Measurements from ENCODE around the gene SPATA46. TPM values are rescaled to one million over a fixed set of nuclear protein-coding genes. Genes with fewer than 3 reads are reported as not detected.

The SPATA46 gene
- total and polyA plus RNA-seq, 8 donors, result not detected

DNA sequence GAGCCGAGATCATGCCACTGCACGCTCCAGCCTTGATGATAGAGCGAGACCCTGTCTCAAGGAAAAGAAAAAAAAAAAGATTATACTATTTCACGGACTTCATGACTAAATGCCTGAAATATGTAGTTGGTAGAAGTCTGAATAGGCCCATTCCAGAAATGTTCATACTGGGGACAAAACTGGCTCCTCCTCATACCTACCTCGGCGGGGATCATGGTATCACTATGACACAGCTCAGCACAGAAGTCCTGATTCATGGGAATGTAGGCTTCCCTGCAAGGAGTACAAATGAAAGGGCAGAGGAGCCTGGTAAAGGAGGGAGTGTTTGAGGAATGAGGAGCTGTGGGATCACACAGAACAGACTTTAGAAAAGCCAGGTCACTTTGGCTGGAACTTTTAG, 5.0 kb downstream of the SPATA46 start:
- peaks cover 6 to 37% (median 25%) of the 10 kb centered on the region in 4 donors for H3K36me3 ChIP-seq
- no peak for DNase-seq
- peaks cover 0 to 12% (median 8%) of the 10 kb centered on the region in 4 donors for H3K4me1 ChIP-seq
- no peaks in the 10 kb centered on the region for H3K9me3 ChIP-seq
- intact Hi-C loops (cut with DNase I; ENCODE audit: low total_unique reads), result no loop called here
- no peaks in the 10 kb centered on the region for H3K27me3 ChIP-seq
- no peak overlapping the region for H3K4me3 ChIP-seq
- WGBS, 5 donors, result 86 to 92% (median 90%) methylated on average over 6 of the region's 6 CpGs
- TF ChIP-seq POLR2AphosphoS5 (IDR thresholded peaks at IDR 0.05) (no peak), POLR2A (IDR thresholded peaks at IDR 0.05) (no peak), EP300 (IDR thresholded peaks at IDR 0.05) (no peak)
- no peak overlapping the region for H3K27ac ChIP-seq

DNA sequence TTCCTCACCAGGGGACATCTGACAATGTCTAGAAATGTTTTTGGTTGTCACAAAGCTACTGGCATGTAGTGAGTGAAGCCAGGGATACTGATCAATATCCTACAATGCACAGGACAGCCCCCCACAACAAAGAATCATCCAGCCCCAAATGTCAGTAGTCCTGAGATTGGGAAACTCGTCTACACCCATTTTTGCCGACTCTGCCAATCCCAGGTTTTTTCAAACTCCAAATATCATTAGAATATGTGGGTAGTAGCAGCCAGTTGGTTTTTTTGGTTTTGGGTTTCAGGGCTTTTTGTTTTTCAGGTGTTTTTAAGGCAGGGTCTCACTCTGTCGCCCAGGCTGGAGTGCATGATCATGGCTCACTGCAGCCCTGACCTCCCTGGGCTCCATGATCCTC, 5.9 kb downstream of the SPATA46 start:
- Histone ChIP-seq H3K36me3 (peaks cover 6 to 37% (median 29%) of the 10 kb centered on the region in 4 donors), H3K27ac (no peak overlapping the region), H3K9me3 (no peaks in the 10 kb centered on the region), H3K4me1 (peaks cover 0 to 12% (median 8%) of the 10 kb centered on the region in 4 donors), H3K27me3 (no peaks in the 10 kb centered on the region), H3K4me3 (no peak overlapping the region)
- no peak for TF ChIP-seq EP300 (IDR thresholded peaks at IDR 0.05)
- no peak for TF ChIP-seq POLR2A (IDR thresholded peaks at IDR 0.05)
- TF ChIP-seq, protein P1, sequence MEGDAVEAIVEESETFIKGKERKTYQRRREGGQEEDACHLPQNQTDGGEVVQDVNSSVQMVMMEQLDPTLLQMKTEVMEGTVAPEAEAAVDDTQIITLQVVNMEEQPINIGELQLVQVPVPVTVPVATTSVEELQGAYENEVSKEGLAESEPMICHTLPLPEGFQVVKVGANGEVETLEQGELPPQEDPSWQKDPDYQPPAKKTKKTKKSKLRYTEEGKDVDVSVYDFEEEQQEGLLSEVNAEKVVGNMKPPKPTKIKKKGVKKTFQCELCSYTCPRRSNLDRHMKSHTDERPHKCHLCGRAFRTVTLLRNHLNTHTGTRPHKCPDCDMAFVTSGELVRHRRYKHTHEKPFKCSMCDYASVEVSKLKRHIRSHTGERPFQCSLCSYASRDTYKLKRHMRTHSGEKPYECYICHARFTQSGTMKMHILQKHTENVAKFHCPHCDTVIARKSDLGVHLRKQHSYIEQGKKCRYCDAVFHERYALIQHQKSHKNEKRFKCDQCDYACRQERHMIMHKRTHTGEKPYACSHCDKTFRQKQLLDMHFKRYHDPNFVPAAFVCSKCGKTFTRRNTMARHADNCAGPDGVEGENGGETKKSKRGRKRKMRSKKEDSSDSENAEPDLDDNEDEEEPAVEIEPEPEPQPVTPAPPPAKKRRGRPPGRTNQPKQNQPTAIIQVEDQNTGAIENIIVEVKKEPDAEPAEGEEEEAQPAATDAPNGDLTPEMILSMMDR (IDR thresholded peaks at IDR 0.05), result no peak
- no peak for TF ChIP-seq POLR2AphosphoS5 (IDR thresholded peaks at IDR 0.05)
- intact Hi-C loops (cut with DNase I; ENCODE audit: low total_unique reads), result no loop called here
- DNase-seq, result no peak
- WGBS, 5 donors, result 94 to 98% (median 97%) methylated on average over 3 of the region's 3 CpGs

DNA sequence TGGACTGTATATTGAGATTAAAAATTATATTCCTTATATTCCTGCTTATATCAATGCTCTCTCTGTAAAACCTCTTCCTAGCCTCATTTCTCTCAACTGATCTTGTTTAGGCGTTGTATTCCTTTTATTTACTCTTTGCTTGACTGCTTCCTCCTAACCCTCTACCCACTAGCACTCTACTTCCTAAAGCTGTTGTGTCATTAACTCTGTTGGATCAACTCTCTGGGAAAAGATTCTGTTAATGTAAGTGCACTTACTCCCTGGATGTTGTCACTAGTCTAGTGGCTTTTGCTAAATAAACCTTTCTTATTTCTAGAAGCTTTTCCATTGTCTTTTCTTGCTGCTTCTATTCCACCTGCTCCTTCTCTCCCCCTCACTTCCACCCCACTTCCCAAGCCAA, 6.5 kb downstream of the SPATA46 start:
- no peak overlapping the region for H3K27ac ChIP-seq
- H3K9me3 ChIP-seq, result no peaks in the 10 kb centered on the region
- no peak overlapping the region for H3K4me3 ChIP-seq
- H3K27me3 ChIP-seq, result no peaks in the 10 kb centered on the region
- peaks cover 0 to 12% (median 8%) of the 10 kb centered on the region in 4 donors for H3K4me1 ChIP-seq
- intact Hi-C loops (cut with DNase I; ENCODE audit: low total_unique reads), result no loop called here
- no peak for DNase-seq
- TF ChIP-seq POLR2AphosphoS5 (IDR thresholded peaks at IDR 0.05), result no peak
- no peak for TF ChIP-seq EP300 (IDR thresholded peaks at IDR 0.05)
- TF ChIP-seq, protein P1 (IDR thresholded peaks at IDR 0.05), result no peak
- TF ChIP-seq POLR2A (IDR thresholded peaks at IDR 0.05), result no peak
- H3K36me3 ChIP-seq, result peaks cover 6 to 38% (median 30%) of the 10 kb centered on the region in 4 donors
- WGBS, 5 donors, result 82 to 90% (median 90%) methylated on average over 1 of the region's 1 CpG

DNA sequence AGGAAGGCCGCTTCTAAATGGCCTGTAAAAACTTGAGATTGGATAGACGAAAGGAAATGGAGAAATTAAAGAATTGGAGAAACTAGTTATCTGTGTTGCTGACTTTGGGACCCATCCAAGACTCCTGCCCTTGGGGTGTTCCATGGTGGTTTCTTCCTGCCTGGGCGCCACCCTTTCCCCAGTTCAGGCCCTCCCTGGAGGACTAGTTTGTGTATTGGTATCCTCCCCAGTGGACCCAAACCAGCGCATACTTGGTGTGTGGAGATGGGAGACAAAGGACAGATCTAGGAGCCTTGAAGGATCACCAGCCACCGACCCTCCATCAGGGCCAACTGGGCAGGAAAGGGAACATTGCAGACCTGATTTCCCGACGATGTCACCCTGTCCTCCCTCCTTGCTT, 7.1 kb downstream of the SPATA46 start:
- Histone ChIP-seq H3K4me3 (no peak overlapping the region), H3K27ac (no peak overlapping the region), H3K4me1 (peaks cover 0 to 12% (median 8%) of the 10 kb centered on the region in 4 donors)

DNA sequence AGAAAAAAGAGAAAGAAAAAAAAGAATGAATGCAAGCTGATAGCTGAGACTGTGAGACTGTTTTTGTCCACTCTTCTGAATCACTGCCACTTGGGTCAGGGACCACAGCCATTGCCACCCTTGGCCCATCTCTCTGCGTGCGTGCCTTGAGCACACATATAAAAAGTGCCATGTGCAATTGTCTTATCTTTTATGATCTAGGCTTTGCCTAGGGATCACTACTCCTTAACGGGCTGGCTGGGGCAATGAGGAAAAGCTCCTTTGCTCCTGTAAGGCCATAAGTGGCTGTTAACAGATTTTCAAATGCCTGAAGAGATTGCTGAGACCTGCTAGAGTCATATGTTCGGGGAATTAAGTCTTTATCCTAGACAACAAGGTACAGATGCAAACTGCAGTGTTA, 8.2 kb downstream of the SPATA46 start:
- DNase-seq, result no peak
- intact Hi-C loops (cut with DNase I; ENCODE audit: low total_unique reads), result no loop called here
- Histone ChIP-seq H3K4me1 (peaks cover 0 to 12% (median 8%) of the 10 kb centered on the region in 4 donors), H3K27ac (no peak overlapping the region), H3K27me3 (no peaks in the 10 kb centered on the region), H3K36me3 (peaks cover 6 to 30% (median 27%) of the 10 kb centered on the region in 4 donors), H3K9me3 (no peaks in the 10 kb centered on the region), H3K4me3 (no peak overlapping the region)
- TF ChIP-seq, protein P1 (IDR thresholded peaks at IDR 0.05), result no peak
- TF ChIP-seq EP300 (IDR thresholded peaks at IDR 0.05) (no peak), POLR2AphosphoS5 (IDR thresholded peaks at IDR 0.05) (no peak), POLR2A (IDR thresholded peaks at IDR 0.05) (no peak)
- WGBS, 5 donors, result 65 to 84% (median 68%) methylated on average over 4 of the region's 4 CpGs

More for the DNA sequence above, 7.1 kb downstream of the SPATA46 start:
- Histone ChIP-seq H3K36me3 (peaks cover 6 to 36% (median 30%) of the 10 kb centered on the region in 4 donors), H3K27me3 (no peaks in the 10 kb centered on the region), H3K9me3 (no peaks in the 10 kb centered on the region)
- TF ChIP-seq, protein P1 (IDR thresholded peaks at IDR 0.05), result no peak
- no peak for TF ChIP-seq EP300 (IDR thresholded peaks at IDR 0.05)
- TF ChIP-seq POLR2AphosphoS5 (IDR thresholded peaks at IDR 0.05), result no peak
- no peak for TF ChIP-seq POLR2A (IDR thresholded peaks at IDR 0.05)
- DNase-seq, result no peak
- 89 to 93% (median 92%) methylated on average over 7 of the region's 7 CpGs for WGBS, 5 donors
- intact Hi-C loops (cut with DNase I; ENCODE audit: low total_unique reads), result no loop called here

Measured in stomach (tissue), 9 donors.